IPS-NIHi7 (cell line): ENCODE results near the gene ALS2.
"Not testable (repeated sequence)": the region's sequence is repeated elsewhere in the genome, so short reads cannot be mapped to it uniquely, and the experiment has no call there.

Source experiments
- DNase-seq: peaks from one replicate; pipeline ENCODE4 v3.0.0; 2012; ENCODE audit warnings: mixed read lengths; ENCODE audit errors: extremely low spot score

ALS2 gene

DNA sequence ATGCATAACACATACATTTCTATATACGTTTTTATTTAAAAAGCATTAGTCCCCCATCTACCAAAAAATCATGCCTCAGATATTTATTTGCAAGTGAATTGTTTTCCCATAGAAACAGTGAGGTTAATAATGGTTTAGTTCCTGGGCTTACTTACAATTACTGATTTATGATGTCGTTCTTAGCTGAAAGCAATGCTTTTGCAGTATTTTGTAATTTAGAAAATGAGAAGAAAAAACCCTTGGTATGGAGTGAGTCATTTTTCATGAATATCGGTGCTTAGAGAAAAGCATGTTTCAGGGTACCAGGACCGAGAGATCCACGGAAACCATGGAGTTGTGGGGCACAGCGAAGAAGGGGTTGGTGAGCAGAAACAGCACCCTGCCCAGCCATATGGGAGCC is 13.6 kb upstream of the ALS2 start:
- DNase-seq = no peak

GRCh38 chr2:201793631-201794030 is 12.9 kb upstream of the ALS2 start:
- no peak for DNase-seq

DNA sequence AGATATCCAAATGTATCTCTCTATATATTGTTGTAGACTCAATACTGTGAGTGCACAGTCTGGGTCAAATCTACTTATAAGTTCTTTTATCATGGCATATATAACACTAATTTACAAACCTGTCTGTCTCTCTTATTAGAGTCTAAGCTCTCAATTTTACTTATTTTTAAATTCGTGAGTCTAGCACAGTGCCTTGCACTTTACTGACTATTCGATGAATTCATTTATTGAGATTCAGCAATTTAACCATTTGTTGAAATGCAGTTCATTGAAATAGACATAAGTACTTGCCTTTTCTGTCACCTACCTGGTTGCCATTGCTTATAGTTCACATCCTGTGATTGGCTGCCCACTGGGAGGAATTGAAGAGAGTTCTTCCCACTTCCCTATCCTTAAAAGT is 10.3 kb upstream of the ALS2 start:
- no peak for DNase-seq

GRCh38 chr2:201790291-201790690 is 9.6 kb upstream of the ALS2 start:
- DNase-seq = no peak

DNA sequence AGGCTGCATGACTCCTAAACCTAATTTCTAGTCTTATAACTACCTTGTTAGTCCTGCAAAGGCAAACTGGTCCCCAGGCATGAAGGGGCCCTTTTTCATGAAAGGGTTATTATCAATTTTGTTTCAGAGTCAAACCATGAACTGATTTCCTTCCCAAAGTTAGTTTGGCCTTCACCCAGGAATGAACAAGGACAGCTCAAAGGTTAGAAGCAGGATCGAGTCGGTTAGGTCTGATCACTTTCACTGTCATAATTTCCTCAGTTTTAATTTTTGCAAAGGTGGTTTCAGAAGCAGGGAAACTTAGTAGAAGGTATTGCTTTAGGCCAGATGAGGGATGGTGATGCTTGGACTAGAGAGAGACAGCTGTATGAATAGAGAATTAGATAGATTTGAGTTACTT is 8.7 kb upstream of the ALS2 start:
- no peak for DNase-seq

GRCh38 chr2:201788371-201788770 is 7.6 kb upstream of the ALS2 start:
- no peak for DNase-seq

GRCh38 chr2:201786471-201786870 is 5.7 kb upstream of the ALS2 start:
- no peak for DNase-seq

- no peak for DNase-seq
Measured at GRCh38 chr2:201785135-201785534, 4.4 kb upstream of the ALS2 start.

GRCh38 chr2:201784563-201784962 is 3.8 kb upstream of the ALS2 start:
- no peak for DNase-seq

DNA sequence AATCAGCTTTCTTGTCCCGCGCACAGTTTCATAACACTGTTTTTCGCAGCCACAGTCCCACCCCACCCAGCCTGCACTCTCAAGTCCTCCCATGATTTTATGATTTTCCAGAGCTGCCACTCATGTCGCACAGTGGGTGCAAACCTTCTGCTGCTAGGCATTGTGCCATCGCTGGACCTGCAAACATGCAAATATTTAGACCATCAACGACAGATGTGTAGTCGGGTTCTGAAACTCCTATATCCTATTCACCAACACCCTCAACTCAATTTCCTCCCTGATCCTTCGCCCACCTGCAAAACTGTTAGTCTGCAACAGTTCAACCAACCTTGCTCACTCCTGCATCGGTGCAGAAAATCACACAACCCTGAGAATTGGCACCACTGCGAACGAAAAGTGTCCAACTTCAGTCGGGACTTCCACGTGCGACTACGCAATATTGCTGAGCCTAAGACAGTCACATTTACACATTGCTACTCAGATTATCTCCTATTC is 871 bp upstream of the ALS2 start:
- DNase-seq = no peak

- DNase-seq = no peak
Measured at GRCh38 chr2:201779901-201780673, 646 bp downstream of the ALS2 start.

- no peak for DNase-seq
Measured at GRCh38 chr2:201777869-201778268, 2.9 kb downstream of the ALS2 start.

DNA sequence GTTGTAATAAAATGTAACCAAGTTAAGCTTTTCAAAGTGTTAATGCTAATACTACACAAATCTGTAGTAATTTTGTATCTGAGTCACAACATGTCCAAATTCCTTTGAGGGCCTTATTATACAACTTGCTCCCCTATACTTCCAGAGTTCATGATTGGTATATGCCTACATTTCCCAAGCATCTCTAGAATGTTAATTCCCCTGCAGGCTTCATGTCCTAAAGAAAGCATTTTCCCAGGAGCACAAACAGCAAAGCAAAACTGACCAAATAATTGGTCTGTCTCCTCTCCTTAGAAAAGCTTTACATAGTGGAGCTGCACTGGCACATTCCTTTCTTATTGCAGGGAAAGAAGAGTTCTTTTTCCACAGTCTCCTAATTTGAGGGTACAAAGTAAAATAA is 3.7 kb downstream of the ALS2 start:
- DNase-seq = no peak

DNA sequence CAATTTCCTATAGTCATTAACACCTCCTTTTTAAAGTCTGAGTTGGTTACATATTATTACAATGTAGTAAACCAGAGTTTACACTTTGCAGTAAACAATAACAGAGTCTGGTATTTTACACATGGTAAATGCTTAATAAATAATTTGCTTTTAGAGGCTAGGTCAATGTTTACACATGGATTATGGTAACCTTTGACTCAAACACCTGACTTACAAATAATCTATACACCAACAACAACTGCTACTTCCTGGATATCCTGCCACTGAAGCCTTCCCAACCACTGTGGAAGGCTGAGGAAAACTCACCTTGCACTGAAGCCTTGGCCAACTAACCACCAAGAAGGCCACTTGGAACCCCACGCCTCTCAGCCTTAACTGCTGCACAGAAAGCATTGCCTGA is 5.4 kb downstream of the ALS2 start:
- no peak for DNase-seq

- no peak for DNase-seq
Measured at GRCh38 chr2:201774546-201774945, 6.2 kb downstream of the ALS2 start.

GRCh38 chr2:201773990-201774389 is 6.7 kb downstream of the ALS2 start:
- DNase-seq = no peak

DNA sequence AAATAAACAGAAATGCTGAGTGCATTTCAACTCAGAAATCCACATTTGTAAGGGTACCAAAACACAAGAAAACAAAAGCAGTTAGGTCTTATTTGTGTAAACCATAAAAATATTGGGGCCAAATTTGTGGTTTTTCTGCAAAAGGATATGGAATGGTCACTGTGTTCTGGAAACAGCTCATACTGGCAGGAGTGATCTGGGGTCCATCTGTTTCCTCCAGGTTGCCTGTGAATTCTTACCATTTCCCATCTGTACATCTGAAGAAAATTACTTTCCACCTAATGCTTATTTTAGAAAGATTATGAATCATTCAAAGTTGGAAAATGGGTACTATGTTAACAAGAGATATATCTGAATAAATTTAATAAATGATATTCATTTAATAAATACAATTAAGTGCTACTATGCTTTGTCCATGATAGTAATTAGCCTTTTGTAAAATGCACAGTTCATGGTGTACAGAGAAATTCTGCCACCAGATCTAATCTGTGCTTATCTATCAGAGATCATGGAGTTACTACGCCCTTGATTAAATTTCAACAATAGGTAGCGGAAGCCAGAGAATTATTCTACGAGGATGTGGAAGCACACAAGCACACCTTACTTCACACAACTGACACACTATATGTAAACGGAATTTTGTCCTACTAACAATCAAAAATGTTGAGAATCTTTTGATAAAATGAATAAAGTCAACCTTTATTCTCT is 10.9 kb downstream of the ALS2 start:
- DNase-seq = no peak

DNA sequence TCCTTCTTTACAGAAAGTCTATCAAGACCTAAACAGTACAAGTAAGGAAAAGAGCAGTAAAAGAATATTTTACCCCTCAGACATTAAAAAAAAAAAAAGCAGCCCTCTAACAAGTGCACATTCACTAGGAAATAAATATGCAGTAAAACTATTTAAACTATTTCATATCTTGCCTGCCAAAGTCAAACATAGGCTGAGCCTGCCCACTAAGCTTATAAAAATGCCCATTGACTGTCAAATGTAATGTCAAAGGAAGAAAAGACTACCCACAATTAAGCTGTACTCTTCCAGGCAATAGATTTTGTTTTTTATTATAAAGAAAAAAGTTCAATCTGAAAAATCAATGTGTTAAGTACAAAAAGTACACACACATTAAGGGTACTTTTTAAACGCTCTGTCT is 11.8 kb downstream of the ALS2 start:
- DNase-seq = no peak

DNA sequence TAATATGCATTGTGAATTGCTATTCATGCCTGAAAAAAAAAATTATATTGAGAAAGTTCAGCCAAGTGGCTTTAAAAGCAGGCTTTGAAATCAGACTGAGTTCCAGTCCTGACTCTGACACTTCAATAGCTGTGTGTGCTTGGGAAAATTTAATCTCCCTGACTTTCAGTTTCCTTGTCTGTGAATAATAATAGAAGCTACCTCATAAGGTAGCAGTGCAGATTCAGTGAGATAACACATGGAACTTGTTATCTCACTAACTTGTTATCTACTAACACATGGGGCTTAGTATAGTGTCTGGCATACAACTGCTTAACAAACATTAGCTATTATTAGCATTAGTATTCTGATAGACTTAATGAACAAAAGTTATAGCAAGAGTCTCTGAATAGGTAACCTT is 14.9 kb downstream of the ALS2 start:
- DNase-seq = no peak

- not testable (repeated sequence) for DNase-seq
Measured at GRCh38 chr2:201764469-201764868, 16.3 kb downstream of the ALS2 start.

- DNase-seq = no peak
Measured at GRCh38 chr2:201761101-201761500, 19.6 kb downstream of the ALS2 start.

- no peak for DNase-seq
Measured at GRCh38 chr2:201759567-201759966, 21.2 kb downstream of the ALS2 start.

DNA sequence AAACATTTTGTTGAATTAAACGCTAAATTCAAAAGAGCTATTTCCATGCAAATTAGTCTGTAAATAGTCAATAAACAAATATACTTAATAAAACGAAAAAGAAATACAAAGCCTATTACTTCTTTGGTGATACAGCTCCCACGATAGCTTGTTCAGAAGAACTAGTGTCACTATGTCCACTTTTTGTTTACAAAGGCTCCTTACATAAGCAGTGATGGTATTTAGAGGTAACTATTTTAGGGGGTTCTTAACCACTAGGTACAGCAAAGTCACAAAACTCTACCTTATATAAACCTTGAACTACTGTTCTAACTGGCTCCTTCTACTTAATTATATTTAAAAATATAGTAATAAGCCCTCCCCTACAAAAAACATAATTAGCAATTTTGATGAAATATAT is 21.9 kb downstream of the ALS2 start:
- DNase-seq = no peak
